Suprapubic skin (tissue), 3 donors: ENCODE results near the gene ITGA6.

Experiments
- CTCF ChIP-seq, 2 donors: fragments of 200-600 bp in 1 of 2; fragments of 450-650 bp in 1 of 2; sonication (generic) in 1 of 2; IDR thresholded peaks; one replicate each; pipeline ENCODE4 v1.5.1; 2016 to 2019; ENCODE audit warnings: antibody characterized with exemption in 2 of 2, mild to moderate bottlenecking in 1 of 2, moderate library complexity in 1 of 2
- POLR2AphosphoS5 ChIP-seq, 3 donors: sonication (generic); formaldehyde crosslinking; IDR thresholded peaks; one replicate each; pipeline ENCODE4 v1.6.1; 2017; ENCODE audit warnings: antibody characterized with exemption in 3 of 3

GRCh38 chr2:172427256-172427989 lies at the start of gene ITGA6:
- no peak for TF ChIP-seq CTCF (IDR thresholded peaks at IDR 0.05)
- TF ChIP-seq POLR2AphosphoS5 (IDR thresholded peaks at IDR 0.05) = no peak
